Nephron progenitor cell (in vitro differentiated cells): Measurements from ENCODE around the gene VWCE.
A peak's percentile ranks its signal among the peaks of the same experiment; 100 is the strongest.

Experiments
- DNase-seq: peaks from one replicate; pipeline ENCODE4 v3.0.0; 2021
- H3K27ac Mint-ChIP-seq: 2 replicates; pipeline ENCODE4 v1.8.0; 2021; ENCODE audit warnings: mild to moderate bottlenecking, moderate library complexity, mixed read lengths
- H3K27me3 Mint-ChIP-seq: 2 replicates; pipeline ENCODE4 v1.8.0; 2021; ENCODE audit warnings: mild to moderate bottlenecking, low read depth, mixed read lengths; ENCODE audit not compliant: poor library complexity
- H3K36me3 Mint-ChIP-seq: 2 replicates; pipeline ENCODE4 v1.8.0; 2021; ENCODE audit warnings: low read depth, mixed read lengths
- H3K4me1 Mint-ChIP-seq: 2 replicates; pipeline ENCODE4 v1.8.0; 2021; ENCODE audit warnings: mixed read lengths
- H3K4me3 Mint-ChIP-seq: 2 replicates; pipeline ENCODE4 v1.8.0; 2021; ENCODE audit warnings: mild to moderate bottlenecking, moderate library complexity, mixed read lengths
- H3K9me3 Mint-ChIP-seq: 2 replicates; pipeline ENCODE4 v1.8.0; 2021; ENCODE audit warnings: mild to moderate bottlenecking, moderate library complexity, mixed read lengths
- TF ChIP-seq, protein P1 (sequence below): fragments of 200-600 bp; sonication (generic); IDR thresholded peaks from 2 replicates; pipeline ENCODE4 v1.5.0; 2021; ENCODE audit warnings: antibody characterized with exemption

VWCE gene

DNA sequence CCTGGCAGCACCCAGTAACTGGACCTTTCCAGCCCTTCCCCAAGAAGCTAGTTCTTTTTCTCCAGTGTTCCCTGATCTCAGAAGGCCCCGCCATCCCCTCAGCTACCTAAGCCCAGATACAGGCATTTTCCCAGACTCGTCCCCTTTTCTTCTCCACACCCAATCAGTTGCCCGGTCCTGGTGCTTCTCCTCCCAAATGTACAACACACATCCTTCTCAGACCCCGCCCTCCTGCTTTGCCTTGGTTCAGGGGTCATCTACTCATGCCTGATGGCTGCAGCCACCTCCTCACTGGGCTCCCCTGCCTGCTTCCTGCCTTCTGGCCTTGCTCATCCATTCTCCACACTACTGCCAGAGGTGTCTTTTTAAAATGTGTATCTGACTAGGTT, 44.4 kb upstream of the VWCE start:
- TF ChIP-seq, protein P1, sequence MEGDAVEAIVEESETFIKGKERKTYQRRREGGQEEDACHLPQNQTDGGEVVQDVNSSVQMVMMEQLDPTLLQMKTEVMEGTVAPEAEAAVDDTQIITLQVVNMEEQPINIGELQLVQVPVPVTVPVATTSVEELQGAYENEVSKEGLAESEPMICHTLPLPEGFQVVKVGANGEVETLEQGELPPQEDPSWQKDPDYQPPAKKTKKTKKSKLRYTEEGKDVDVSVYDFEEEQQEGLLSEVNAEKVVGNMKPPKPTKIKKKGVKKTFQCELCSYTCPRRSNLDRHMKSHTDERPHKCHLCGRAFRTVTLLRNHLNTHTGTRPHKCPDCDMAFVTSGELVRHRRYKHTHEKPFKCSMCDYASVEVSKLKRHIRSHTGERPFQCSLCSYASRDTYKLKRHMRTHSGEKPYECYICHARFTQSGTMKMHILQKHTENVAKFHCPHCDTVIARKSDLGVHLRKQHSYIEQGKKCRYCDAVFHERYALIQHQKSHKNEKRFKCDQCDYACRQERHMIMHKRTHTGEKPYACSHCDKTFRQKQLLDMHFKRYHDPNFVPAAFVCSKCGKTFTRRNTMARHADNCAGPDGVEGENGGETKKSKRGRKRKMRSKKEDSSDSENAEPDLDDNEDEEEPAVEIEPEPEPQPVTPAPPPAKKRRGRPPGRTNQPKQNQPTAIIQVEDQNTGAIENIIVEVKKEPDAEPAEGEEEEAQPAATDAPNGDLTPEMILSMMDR: no peak
- Mint-ChIP-seq H3K4me3 (no peak overlapping the region), H3K4me1 (peaks cover 25% of the 10 kb centered on the region), H3K36me3 (peaks cover 24% of the 10 kb centered on the region), H3K27ac (no peak overlapping the region), H3K27me3 (no peaks in the 10 kb centered on the region), H3K9me3 (no peaks in the 10 kb centered on the region)
- no peak for DNase-seq

DNA sequence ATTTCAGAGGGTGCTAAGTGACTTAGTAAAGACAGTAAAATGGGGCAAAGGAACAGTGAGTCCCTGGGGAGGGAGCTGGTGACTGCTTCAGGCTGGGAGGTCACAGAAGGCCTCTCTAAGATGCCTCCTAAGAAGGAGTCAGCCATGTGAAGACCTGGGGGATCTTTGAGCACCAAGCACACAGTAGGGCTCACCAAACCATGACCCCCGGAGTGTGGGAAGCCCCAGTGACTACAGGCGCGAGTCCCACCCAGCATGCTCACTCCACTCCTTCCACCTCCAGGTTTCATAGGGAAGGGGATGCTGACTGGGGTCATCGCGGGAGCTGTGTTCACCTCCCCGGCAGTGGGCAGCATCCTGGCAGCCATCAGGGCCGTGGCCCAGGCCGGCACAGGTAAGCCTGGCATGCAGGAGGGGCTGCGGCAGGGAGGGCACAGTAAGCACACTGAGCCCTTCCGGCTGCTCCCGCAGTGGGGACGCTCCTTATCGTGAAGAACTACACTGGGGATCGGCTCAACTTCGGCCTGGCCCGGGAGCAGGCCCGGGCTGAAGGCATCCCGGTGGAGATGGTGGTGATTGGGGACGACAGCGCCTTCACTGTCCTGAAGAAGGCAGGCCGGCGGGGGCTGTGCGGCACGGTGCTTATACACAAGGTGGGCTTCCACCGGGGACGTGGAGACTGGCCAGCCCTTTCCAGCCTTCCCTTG, 43.8 kb upstream of the VWCE start:
- peaks cover 24% of the 10 kb centered on the region for H3K36me3 Mint-ChIP-seq
- no peak overlapping the region for H3K4me3 Mint-ChIP-seq
- no peak for DNase-seq
- no peaks in the 10 kb centered on the region for H3K27me3 Mint-ChIP-seq
- H3K27ac Mint-ChIP-seq: no peak overlapping the region
- TF ChIP-seq, protein P1: no peak
- H3K4me1 Mint-ChIP-seq: peaks cover 31% of the 10 kb centered on the region
- H3K9me3 Mint-ChIP-seq: no peaks in the 10 kb centered on the region

DNA sequence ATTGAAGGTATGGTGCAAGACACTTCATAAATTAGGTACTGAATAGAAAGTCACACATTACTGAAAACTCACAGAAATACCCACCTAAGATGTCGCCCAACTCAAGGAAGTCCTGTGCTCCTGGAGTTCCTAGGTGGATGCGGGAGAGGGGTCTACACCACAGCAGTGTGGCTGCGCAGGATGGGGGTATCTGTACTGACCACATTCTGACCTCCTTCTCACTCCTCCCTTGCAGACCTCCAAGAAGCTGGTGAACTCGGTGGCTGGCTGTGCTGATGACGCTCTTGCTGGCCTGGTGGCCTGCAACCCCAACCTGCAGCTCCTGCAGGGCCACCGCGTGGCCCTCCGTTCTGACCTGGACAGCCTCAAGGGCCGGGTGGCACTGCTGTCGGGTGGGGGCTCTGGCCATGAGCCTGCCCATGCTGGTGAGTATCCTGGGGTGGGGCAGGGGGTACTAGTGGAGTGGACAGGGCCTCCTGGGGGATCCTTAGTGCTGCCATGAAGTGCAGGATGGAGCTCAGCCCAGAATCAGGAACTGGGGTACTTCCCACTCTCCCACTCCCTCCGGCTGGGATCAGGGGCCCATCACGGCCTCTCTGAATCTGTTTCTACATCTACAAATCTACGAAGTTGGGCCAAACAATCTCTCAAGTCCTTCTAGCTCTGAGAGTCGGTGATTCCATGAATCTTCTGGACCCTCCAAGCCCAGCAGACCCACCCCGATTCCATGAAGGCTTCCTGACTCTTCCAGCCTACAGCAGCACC, 42.8 kb upstream of the VWCE start:
- peaks cover 39% of the 10 kb centered on the region for H3K4me1 Mint-ChIP-seq
- no peak overlapping the region for H3K4me3 Mint-ChIP-seq
- TF ChIP-seq, protein P1: no peak
- no peaks in the 10 kb centered on the region for H3K9me3 Mint-ChIP-seq
- H3K27ac Mint-ChIP-seq: peak overlapping the region; percentile 75
- no peaks in the 10 kb centered on the region for H3K27me3 Mint-ChIP-seq
- peaks cover 24% of the 10 kb centered on the region for H3K36me3 Mint-ChIP-seq
- DNase-seq: no peak

DNA sequence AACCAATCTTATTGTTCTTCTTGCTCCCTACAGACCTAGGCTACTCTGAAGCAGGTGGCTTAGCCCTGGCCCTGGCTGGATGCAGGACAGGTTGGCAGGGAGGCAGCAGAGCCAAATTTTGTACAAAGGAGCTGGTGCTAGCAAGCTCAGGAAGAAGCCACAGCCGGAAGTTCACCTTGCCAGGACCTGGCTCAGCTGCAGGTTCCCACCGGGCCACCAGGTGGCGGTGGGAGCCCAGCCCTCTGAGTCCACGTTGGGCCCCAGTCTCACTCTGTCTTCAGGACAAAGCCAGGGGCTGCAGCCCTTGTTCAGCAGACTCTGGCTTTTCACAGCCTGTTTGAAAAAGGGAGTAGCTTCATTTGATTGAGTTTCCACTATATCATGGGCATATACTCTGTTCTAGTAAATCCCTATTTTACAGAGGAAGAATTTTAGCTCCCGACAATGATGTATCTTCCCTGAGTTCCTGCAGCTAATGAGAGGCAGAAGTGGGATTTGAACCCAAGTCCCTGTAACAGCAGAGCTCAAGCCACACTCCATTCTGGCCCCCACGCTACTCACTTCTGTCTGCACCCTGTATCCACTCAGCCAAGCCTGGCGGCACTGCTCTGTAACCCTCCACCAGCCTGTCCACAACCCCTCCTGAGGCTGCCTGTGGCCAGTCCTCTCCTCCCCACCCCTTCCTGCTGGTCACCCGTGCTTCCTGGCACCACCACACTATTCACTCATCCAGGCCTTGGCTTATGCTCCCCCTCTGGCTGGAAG, 41.2 kb upstream of the VWCE start:
- Mint-ChIP-seq H3K4me1 (peaks cover 52% of the 10 kb centered on the region), H3K27ac (no peak overlapping the region), H3K9me3 (no peaks in the 10 kb centered on the region), H3K4me3 (no peak overlapping the region), H3K36me3 (peaks cover 20% of the 10 kb centered on the region), H3K27me3 (no peaks in the 10 kb centered on the region)
- TF ChIP-seq, protein P1: peak; percentile 95
- DNase-seq: peak; percentile 84

DNA sequence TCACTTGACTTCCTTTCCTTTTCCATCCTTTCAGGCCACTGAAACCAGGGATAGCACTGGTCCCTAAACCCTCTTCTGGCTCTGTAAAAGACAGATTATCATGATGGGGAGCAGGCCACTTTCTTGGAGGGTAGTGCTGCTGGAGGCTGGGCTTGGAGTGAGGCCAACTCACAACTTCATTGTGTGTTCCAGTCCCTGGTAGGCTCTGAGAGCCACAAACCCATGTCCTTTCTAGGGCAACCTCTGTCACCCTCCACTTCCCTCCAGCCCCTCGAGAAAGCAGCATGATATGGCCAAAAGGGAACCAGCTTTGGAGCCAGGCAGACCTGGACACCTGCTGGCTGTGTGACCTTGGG, 40.2 kb upstream of the VWCE start:
- Mint-ChIP-seq H3K36me3 (peaks cover 14% of the 10 kb centered on the region), H3K9me3 (no peaks in the 10 kb centered on the region), H3K4me1 (peaks cover 59% of the 10 kb centered on the region), H3K4me3 (peak overlapping the region; percentile 44), H3K27me3 (no peaks in the 10 kb centered on the region), H3K27ac (peak overlapping the region; percentile 71)
- TF ChIP-seq, protein P1: no peak
- no peak for DNase-seq
